ENCODE results near the gene CLN5. TPM values are rescaled to one million over a fixed set of nuclear protein-coding genes. Genes with fewer than 3 reads are reported as not detected.

CLN5 gene
- total and polyA plus RNA-seq, 2 of the 13 experiments (the other 11 are each of a cell fraction or from before 2014, with no cell fraction given), result 10.1 to 13.7 TPM

- no peak for TF ChIP-seq SNAI1 (CRISPR knock-in tag; IDR thresholded peaks at IDR 0.05; ENCODE audit: borderline replicate concordance)
Observed at GRCh38 chr13:77040076-77040475, 48.2 kb downstream of the CLN5 start (continued).

GRCh38 chr13:77040835-77041234, 49.0 kb downstream of the CLN5 start:
- Histone ChIP-seq H3K9ac (ENCODE audit: insufficient read depth, low read depth, low read length) (no peak overlapping the region), H3K27ac (ENCODE audit: extremely low read length, insufficient read depth, low read length) (no peak overlapping the region), H4K20me1 (ENCODE audit: insufficient read depth, low read length) (no peaks in the 10 kb centered on the region), H3K9me3 (ENCODE audit: low read length) (no peaks in the 10 kb centered on the region), H2AFZ (ENCODE audit: low read length) (no peak overlapping the region), H3K4me3 (replicated peaks in 1 of 3; ENCODE audit: insufficient read depth in 1 of 3, low read depth in 2 of 3, low read length in 3 of 3) (no peak overlapping the region), H3K4me1 (ENCODE audit: insufficient read depth, low read length) (no peaks in the 10 kb centered on the region), H3K79me2 (ENCODE audit: insufficient read depth, low read length) (no peaks in the 10 kb centered on the region), H3K36me3 (replicated peaks in 1 of 2; ENCODE audit: control insufficient read depth in 1 of 2, insufficient read depth in 2 of 2, low read length in 2 of 2) (no peaks in the 10 kb centered on the region; a peak in 2 of 5 replicates), H3K4me2 (ENCODE audit: low read depth, low read length) (no peak overlapping the region), H3K27me3 (ENCODE audit: control insufficient read depth in 1 of 2, insufficient read depth in 2 of 2, low read length in 2 of 2) (no peaks in the 10 kb centered on the region)
- WGBS (ENCODE audit: low lambda C conversion rate), result 88% methylated on average over 8 of the region's 9 CpGs
- DNase-seq (ENCODE audit: low spot score), result no peak
- no peak for FAIRE-seq
- intact Hi-C loops (cut with micrococcal nuclease; ENCODE audit: unreplicated experiment), result no loop called here
- ChIA-PET CTCF (ENCODE audit: low intra/inter-chr PET ratio, low total read pairs) (no interaction called here), POLR2A (no interaction called here)
- in situ Hi-C loops (cut with HindIII; ENCODE audit: extremely low pct_ligation_motif_present, low pct_unique_long_range_greater_than_20kb), result no loop called here
- peak; percentile 56; the same call in 1 of the 2 replicates for TF ChIP-seq CEBPB (IDR thresholded peaks at IDR 0.05; ENCODE audit: borderline replicate concordance, low read depth, low read length)
- no peak for TF ChIP-seq NR1H2 (CRISPR knock-in tag; IDR thresholded peaks at IDR 0.05; ENCODE audit: borderline replicate concordance, low read depth)
- ATAC-seq, result no peak
- BruUV-seq (replicated peaks), result no TSS peak

GRCh38 chr13:77042566-77043177, 50.8 kb downstream of the CLN5 start:
- H3K79me2 ChIP-seq (ENCODE audit: insufficient read depth, low read length), result no peaks in the 10 kb centered on the region
- in situ Hi-C loops (cut with HindIII; ENCODE audit: extremely low pct_ligation_motif_present, low pct_unique_long_range_greater_than_20kb), result no loop called here
- H3K27ac ChIP-seq (ENCODE audit: extremely low read length, insufficient read depth, low read length), result no peak overlapping the region

More at GRCh38 chr13:77042566-77043177, 50.8 kb downstream of the CLN5 start:
- FAIRE-seq, result no peak
- Histone ChIP-seq H3K9me3 (ENCODE audit: low read length) (no peaks in the 10 kb centered on the region), H3K4me1 (ENCODE audit: insufficient read depth, low read length) (no peaks in the 10 kb centered on the region), H4K20me1 (ENCODE audit: insufficient read depth, low read length) (no peaks in the 10 kb centered on the region), H3K27me3 (ENCODE audit: control insufficient read depth in 1 of 2, insufficient read depth in 2 of 2, low read length in 2 of 2) (no peaks in the 10 kb centered on the region), H3K4me2 (ENCODE audit: low read depth, low read length) (no peak overlapping the region), H3K9ac (ENCODE audit: insufficient read depth, low read depth, low read length) (no peak overlapping the region), H3K36me3 (replicated peaks in 1 of 2; ENCODE audit: control insufficient read depth in 1 of 2, insufficient read depth in 2 of 2, low read length in 2 of 2) (peaks cover 0 to 2% of the 10 kb centered on the region in 2 experiments; a peak in 3 of 5 replicates), H3K4me3 (replicated peaks in 1 of 3; ENCODE audit: insufficient read depth in 1 of 3, low read depth in 2 of 3, low read length in 3 of 3) (no peak overlapping the region), H2AFZ (ENCODE audit: low read length) (no peak overlapping the region)
- BruUV-seq (replicated peaks), result no TSS peak
- 95% methylated on average over 5 of the region's 5 CpGs for WGBS (ENCODE audit: low lambda C conversion rate)
- TF ChIP-seq TOPORS (CRISPR knock-in tag; IDR thresholded peaks at IDR 0.05) (no peak), RXRB (CRISPR knock-in tag; IDR thresholded peaks at IDR 0.05; ENCODE audit: borderline replicate concordance) (no peak), ATF4 (CRISPR knock-in tag; IDR thresholded peaks at IDR 0.05) (no peak), ZNF253 (CRISPR knock-in tag; IDR thresholded peaks at IDR 0.05; ENCODE audit: borderline replicate concordance) (no peak), HNF4A (CRISPR knock-in tag; IDR thresholded peaks at IDR 0.05) (no peak), RAD51 (IDR thresholded peaks at IDR 0.05; ENCODE audit: borderline replicate concordance) (no peak)
- no peak for ATAC-seq
- DNase-seq (ENCODE audit: low spot score), result no peak
- ChIA-PET POLR2A (no interaction called here), CTCF (ENCODE audit: low intra/inter-chr PET ratio, low total read pairs) (no interaction called here)
- intact Hi-C loops (cut with micrococcal nuclease; ENCODE audit: unreplicated experiment), result no loop called here

Data from HepG2 (cell line).